Measurements from ENCODE around the gene CAPZA1. TPM values are rescaled to one million over a fixed set of nuclear protein-coding genes. Genes with fewer than 3 reads are reported as not detected.

The CAPZA1 gene
- polyA plus RNA-seq, 1 donor from 2014 or later: 82.2 TPM

DNA sequence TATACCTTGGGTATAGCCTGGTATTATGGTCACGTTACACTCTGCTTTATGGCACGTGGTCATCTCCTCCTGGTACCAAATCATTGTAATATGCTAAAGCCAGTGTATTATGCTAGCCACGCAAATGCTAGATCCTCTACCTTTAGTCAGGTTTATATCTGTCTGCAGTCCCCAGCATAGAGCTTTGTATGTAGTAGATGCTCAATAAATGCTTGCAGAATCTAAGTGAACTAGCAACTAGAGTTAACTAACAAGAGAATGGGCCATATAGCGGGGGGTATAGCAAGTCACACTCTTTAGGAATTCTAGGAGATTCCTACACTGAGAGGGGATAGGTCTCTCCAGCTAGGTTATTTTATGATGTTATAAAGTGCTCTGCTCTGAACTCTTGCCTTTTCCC is 57.9 kb downstream of the CAPZA1 start:
- no peaks in the 10 kb centered on the region for H3K79me2 ChIP-seq (replicated peaks; ENCODE audit: insufficient read depth, low read length)
- H3K27ac ChIP-seq (ENCODE audit: low read length): no peak overlapping the region
- H4K20me1 ChIP-seq (ENCODE audit: insufficient read depth): no peaks in the 10 kb centered on the region
- H3K4me2 ChIP-seq (ENCODE audit: low read length): no peak overlapping the region
- TF ChIP-seq EP300 (conservative IDR thresholded peaks at IDR 0.05; ENCODE audit: poor library complexity, severe bottlenecking): no peak
- TF ChIP-seq, protein P1, sequence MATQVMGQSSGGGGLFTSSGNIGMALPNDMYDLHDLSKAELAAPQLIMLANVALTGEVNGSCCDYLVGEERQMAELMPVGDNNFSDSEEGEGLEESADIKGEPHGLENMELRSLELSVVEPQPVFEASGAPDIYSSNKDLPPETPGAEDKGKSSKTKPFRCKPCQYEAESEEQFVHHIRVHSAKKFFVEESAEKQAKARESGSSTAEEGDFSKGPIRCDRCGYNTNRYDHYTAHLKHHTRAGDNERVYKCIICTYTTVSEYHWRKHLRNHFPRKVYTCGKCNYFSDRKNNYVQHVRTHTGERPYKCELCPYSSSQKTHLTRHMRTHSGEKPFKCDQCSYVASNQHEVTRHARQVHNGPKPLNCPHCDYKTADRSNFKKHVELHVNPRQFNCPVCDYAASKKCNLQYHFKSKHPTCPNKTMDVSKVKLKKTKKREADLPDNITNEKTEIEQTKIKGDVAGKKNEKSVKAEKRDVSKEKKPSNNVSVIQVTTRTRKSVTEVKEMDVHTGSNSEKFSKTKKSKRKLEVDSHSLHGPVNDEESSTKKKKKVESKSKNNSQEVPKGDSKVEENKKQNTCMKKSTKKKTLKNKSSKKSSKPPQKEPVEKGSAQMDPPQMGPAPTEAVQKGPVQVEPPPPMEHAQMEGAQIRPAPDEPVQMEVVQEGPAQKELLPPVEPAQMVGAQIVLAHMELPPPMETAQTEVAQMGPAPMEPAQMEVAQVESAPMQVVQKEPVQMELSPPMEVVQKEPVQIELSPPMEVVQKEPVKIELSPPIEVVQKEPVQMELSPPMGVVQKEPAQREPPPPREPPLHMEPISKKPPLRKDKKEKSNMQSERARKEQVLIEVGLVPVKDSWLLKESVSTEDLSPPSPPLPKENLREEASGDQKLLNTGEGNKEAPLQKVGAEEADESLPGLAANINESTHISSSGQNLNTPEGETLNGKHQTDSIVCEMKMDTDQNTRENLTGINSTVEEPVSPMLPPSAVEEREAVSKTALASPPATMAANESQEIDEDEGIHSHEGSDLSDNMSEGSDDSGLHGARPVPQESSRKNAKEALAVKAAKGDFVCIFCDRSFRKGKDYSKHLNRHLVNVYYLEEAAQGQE (IDR thresholded peaks at IDR 0.05; ENCODE audit: borderline replicate concordance): no peak
- TF ChIP-seq TAF1 (IDR thresholded peaks at IDR 0.05; ENCODE audit: low read depth): no peak
- no peak for TF ChIP-seq MXI1 (conservative IDR thresholded peaks at IDR 0.05; ENCODE audit: poor library complexity, severe bottlenecking)
- no peak for TF ChIP-seq POLR2AphosphoS5 (IDR thresholded peaks at IDR 0.05)
- TF ChIP-seq SMC3 (conservative IDR thresholded peaks at IDR 0.05; ENCODE audit: poor library complexity): no peak
- TF ChIP-seq RAD21 (conservative IDR thresholded peaks at IDR 0.05): no peak
- TF ChIP-seq, protein P2, sequence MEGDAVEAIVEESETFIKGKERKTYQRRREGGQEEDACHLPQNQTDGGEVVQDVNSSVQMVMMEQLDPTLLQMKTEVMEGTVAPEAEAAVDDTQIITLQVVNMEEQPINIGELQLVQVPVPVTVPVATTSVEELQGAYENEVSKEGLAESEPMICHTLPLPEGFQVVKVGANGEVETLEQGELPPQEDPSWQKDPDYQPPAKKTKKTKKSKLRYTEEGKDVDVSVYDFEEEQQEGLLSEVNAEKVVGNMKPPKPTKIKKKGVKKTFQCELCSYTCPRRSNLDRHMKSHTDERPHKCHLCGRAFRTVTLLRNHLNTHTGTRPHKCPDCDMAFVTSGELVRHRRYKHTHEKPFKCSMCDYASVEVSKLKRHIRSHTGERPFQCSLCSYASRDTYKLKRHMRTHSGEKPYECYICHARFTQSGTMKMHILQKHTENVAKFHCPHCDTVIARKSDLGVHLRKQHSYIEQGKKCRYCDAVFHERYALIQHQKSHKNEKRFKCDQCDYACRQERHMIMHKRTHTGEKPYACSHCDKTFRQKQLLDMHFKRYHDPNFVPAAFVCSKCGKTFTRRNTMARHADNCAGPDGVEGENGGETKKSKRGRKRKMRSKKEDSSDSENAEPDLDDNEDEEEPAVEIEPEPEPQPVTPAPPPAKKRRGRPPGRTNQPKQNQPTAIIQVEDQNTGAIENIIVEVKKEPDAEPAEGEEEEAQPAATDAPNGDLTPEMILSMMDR (IDR thresholded peaks at IDR 0.05; ENCODE audit: poor library complexity, severe bottlenecking): no peak
- no peak for TF ChIP-seq EZH2 (IDR thresholded peaks at IDR 0.05; ENCODE audit: borderline replicate concordance, insufficient read depth, low read length, poor library complexity, severe bottlenecking)
- no peak overlapping the region for H3K4me3 ChIP-seq (ENCODE audit: low read length)
- H3K9me3 ChIP-seq (ENCODE audit: low read length): no peaks in the 10 kb centered on the region
- no peak overlapping the region for H3K9ac ChIP-seq (ENCODE audit: low read length)
- no peaks in the 10 kb centered on the region for H3K27me3 ChIP-seq (ENCODE audit: insufficient read depth, low read depth, low read length)
- no peaks in the 10 kb centered on the region for H3F3A ChIP-seq (ENCODE audit: insufficient read depth, low read length, poor library complexity, severe bottlenecking)
- no peaks in the 10 kb centered on the region for H3K36me3 ChIP-seq (ENCODE audit: insufficient read depth, low read length)
- H2AFZ ChIP-seq (ENCODE audit: low read depth, low read length): no peak overlapping the region
- H3K9me2 ChIP-seq (ENCODE audit: insufficient read depth, low read length): no peaks in the 10 kb centered on the region

DNA sequence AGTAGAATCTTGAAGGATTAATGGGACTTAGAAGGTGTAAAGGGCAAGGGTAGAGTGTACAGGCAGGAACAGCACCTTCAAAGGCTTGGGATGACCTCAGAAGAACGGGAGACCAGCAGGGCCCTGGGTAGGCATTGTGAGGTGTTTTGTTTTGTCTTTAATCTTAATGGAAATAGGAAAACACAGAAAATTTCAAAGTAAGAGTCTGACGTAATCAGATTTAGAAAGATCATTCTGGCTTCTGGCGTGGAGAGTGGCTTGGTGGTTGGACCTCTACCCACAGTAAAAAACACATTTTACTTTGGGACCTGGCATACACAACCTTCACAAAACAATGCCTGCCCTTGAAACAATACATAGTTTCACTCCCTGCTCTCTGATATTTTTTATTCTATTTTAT is 59.0 kb downstream of the CAPZA1 start:
- H3K79me2 ChIP-seq (replicated peaks; ENCODE audit: insufficient read depth, low read length): no peaks in the 10 kb centered on the region
- no peaks in the 10 kb centered on the region for H3K9me2 ChIP-seq (ENCODE audit: insufficient read depth, low read length)
- H2AFZ ChIP-seq (ENCODE audit: low read depth, low read length): no peak overlapping the region
- no peak for TF ChIP-seq POLR2AphosphoS5 (IDR thresholded peaks at IDR 0.05)
- TF ChIP-seq TAF1 (IDR thresholded peaks at IDR 0.05; ENCODE audit: low read depth): no peak
- no peak for TF ChIP-seq EP300 (conservative IDR thresholded peaks at IDR 0.05; ENCODE audit: poor library complexity, severe bottlenecking)
- no peak for TF ChIP-seq RAD21 (conservative IDR thresholded peaks at IDR 0.05)
- TF ChIP-seq SMC3 (conservative IDR thresholded peaks at IDR 0.05; ENCODE audit: poor library complexity): no peak
- TF ChIP-seq, protein P1 (IDR thresholded peaks at IDR 0.05; ENCODE audit: borderline replicate concordance): no peak
- TF ChIP-seq, protein P2 (IDR thresholded peaks at IDR 0.05; ENCODE audit: poor library complexity, severe bottlenecking): no peak
- TF ChIP-seq MXI1 (conservative IDR thresholded peaks at IDR 0.05; ENCODE audit: poor library complexity, severe bottlenecking): no peak
- no peak for TF ChIP-seq EZH2 (IDR thresholded peaks at IDR 0.05; ENCODE audit: borderline replicate concordance, insufficient read depth, low read length, poor library complexity, severe bottlenecking)
- H3K4me3 ChIP-seq (ENCODE audit: low read length): no peak overlapping the region
- no peak overlapping the region for H3K9ac ChIP-seq (ENCODE audit: low read length)
- no peaks in the 10 kb centered on the region for H3K9me3 ChIP-seq (ENCODE audit: low read length)
- no peaks in the 10 kb centered on the region for H3F3A ChIP-seq (ENCODE audit: insufficient read depth, low read length, poor library complexity, severe bottlenecking)
- H3K27ac ChIP-seq (ENCODE audit: low read length): no peak overlapping the region
- H4K20me1 ChIP-seq (ENCODE audit: insufficient read depth): no peaks in the 10 kb centered on the region
- no peaks in the 10 kb centered on the region for H3K27me3 ChIP-seq (ENCODE audit: insufficient read depth, low read depth, low read length)
- no peaks in the 10 kb centered on the region for H3K36me3 ChIP-seq (ENCODE audit: insufficient read depth, low read length)
- no peak overlapping the region for H3K4me2 ChIP-seq (ENCODE audit: low read length)

Data from neural cell (in vitro differentiated cells).